Neural progenitor cell (in vitro differentiated cells): ENCODE measurements around the gene PARN. TPM values are rescaled to one million over a fixed set of nuclear protein-coding genes. Genes with fewer than 3 reads are reported as not detected.

Experiments used
- DNase-seq: peaks from one replicate; pipeline ENCODE4 v3.0.0-alpha.2; 2016; ENCODE audit warnings: low spot score
- H2AFZ ChIP-seq: fragments of 200-600 bp; sonication (generic); replicated peaks from 2 replicates; pipeline ENCODE4 v1.6.1; 2016; ENCODE audit warnings: antibody characterized with exemption
- H3F3A ChIP-seq: fragments of 200-600 bp; sonication (generic); 2 replicates; pipeline ENCODE4 v1.6.1; 2016; ENCODE audit warnings: antibody characterized with exemption, low read depth
- H3K27ac ChIP-seq: fragments of 200-600 bp; sonication (generic); 2 replicates; pipeline ENCODE4 v1.5.1; 2016; ENCODE audit warnings: mild to moderate bottlenecking
- H3K27me3 ChIP-seq: fragments of 200-600 bp; sonication (generic); 2 replicates; pipeline ENCODE4 v1.6.1; 2016; ENCODE audit warnings: mild to moderate bottlenecking, moderate library complexity
- H3K36me3 ChIP-seq: fragments of 200-600 bp; sonication (generic); 2 replicates; pipeline ENCODE4 v1.5.1; 2016
- H3K4me1 ChIP-seq: fragments of 200-600 bp; sonication (generic); 2 replicates; pipeline ENCODE4 v1.6.1; 2016; ENCODE audit warnings: mixed run types
- H3K4me2 ChIP-seq: fragments of 200-600 bp; sonication (generic); 2 replicates; pipeline ENCODE4 v1.6.1; 2016
- H3K4me3 ChIP-seq: fragments of 200-600 bp; sonication (generic); 2 replicates; pipeline ENCODE4 v1.5.1; 2016
- H3K79me2 ChIP-seq: fragments of 200-600 bp; sonication (generic); 2 replicates; pipeline ENCODE4 v1.6.1; 2016; ENCODE audit warnings: low read depth
- H3K9ac ChIP-seq: fragments of 200-600 bp; sonication (generic); 2 replicates; pipeline ENCODE4 v1.6.1; 2016
- H3K9me3 ChIP-seq: fragments of 200-600 bp; sonication (generic); 2 replicates; pipeline ENCODE4 v1.5.1; 2016; ENCODE audit warnings: low read depth
- H4K20me1 ChIP-seq: fragments of 200-600 bp; sonication (generic); 2 replicates; pipeline ENCODE4 v1.6.1; 2016; ENCODE audit warnings: low read depth
- H3K27ac Mint-ChIP-seq: 3 replicates; pipeline ENCODE4 v1.8.0; 2021; ENCODE audit warnings: mixed read lengths
- H3K27me3 Mint-ChIP-seq: 2 replicates; pipeline ENCODE4 v1.8.0; 2022; ENCODE audit warnings: low read depth, mild to moderate bottlenecking, inconsistent platforms, moderate library complexity, mixed read lengths; ENCODE audit not compliant: insufficient read depth
- H3K36me3 Mint-ChIP-seq: 3 replicates; pipeline ENCODE4 v1.8.0; 2021; ENCODE audit warnings: mixed read lengths
- H3K4me1 Mint-ChIP-seq: 3 replicates; pipeline ENCODE4 v1.8.0; 2021; ENCODE audit warnings: mixed read lengths
- H3K4me3 Mint-ChIP-seq: 3 replicates; pipeline ENCODE4 v1.8.0; 2021; ENCODE audit warnings: mild to moderate bottlenecking, moderate library complexity, mixed read lengths
- H3K9me3 Mint-ChIP-seq: 3 replicates; pipeline ENCODE4 v1.8.0; 2020; ENCODE audit warnings: mixed read lengths
- EZH2 ChIP-seq: fragments of 200-600 bp; sonication (generic); IDR thresholded peaks from 2 replicates; pipeline ENCODE4 v1.6.1; 2017; ENCODE audit warnings: antibody characterized with exemption, mild to moderate bottlenecking, moderate library complexity
- EZH2phosphoT487 ChIP-seq: fragments of 200-600 bp; sonication (generic); IDR thresholded peaks from 2 replicates; pipeline ENCODE4 v1.6.1; 2017; ENCODE audit warnings: antibody characterized with exemption
- total RNA-seq: library from RNA; depleted of rRNA; stranded (reverse); fragments of >200 nt; gene quantifications from 2 replicates; pipeline ENCODE4 v1.2.3, GENCODE V29; 2015; ENCODE audit warnings: low replicate concordance
- TF ChIP-seq, protein P1 (sequence below): fragments of 200-600 bp; sonication (generic); IDR thresholded peaks from 2 replicates; pipeline ENCODE4 v1.5.1; 2017; ENCODE audit warnings: antibody characterized with exemption, mild to moderate bottlenecking

PARN gene
- total RNA-seq, 1 donor from 2014 or later = 53.5 TPM

DNA sequence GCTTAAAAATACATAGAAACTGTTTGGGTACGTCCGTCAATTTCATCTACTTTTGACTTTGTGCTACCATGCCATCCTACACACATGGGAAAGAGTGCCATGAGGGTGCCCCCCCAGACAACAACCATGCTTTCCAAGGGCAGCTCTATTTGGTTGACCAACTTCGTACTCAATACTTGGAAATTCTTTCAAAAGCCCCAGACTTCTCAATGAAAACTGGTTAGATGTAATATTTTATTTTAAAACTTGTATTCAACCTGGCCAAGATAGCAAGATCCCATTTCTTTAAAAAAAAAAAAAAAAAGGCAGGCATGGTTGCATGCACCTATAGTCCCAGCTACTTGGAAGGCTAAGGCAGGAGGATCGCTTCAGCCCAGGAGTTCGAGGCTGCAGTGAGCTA lies 98.4 kb downstream of the PARN start:
- H3K4me1 ChIP-seq = no peaks in the 10 kb centered on the region
- H3K9me3 Mint-ChIP-seq = peaks cover 8% of the 10 kb centered on the region
- no peak overlapping the region for H3K4me3 Mint-ChIP-seq

DNA sequence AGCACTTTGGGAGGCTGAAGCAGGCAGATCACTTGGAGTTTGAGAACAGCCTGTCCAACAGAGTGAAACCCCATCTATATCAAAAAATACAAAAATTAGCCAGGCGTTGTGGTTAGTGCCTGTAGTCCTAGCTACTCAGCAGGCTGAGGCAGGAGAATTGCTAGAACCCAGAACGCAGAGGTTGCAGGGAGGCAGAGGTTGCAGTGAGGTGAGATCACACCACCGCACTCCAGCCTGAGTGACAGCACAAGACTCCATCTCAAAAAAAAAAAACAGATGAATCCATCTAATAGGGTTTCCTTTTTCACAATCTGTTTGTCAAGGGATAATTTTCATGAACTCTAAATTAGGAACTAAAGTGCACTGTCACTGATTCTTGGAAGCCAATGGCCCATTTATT lies 99.0 kb downstream of the PARN start:
- Histone ChIP-seq H3K9me3 (no peaks in the 10 kb centered on the region), H3K27me3 (no peaks in the 10 kb centered on the region), H3K36me3 (no peaks in the 10 kb centered on the region), H3K9ac (no peak overlapping the region), H3K4me1 (no peaks in the 10 kb centered on the region), H3K79me2 (no peaks in the 10 kb centered on the region), H3F3A (no peaks in the 10 kb centered on the region), H3K27ac (no peak overlapping the region), H3K4me2 (no peak overlapping the region), H4K20me1 (no peaks in the 10 kb centered on the region), H2AFZ (no peak overlapping the region), H3K4me3 (no peak overlapping the region)
- H3K9me3 Mint-ChIP-seq = peaks cover 8% of the 10 kb centered on the region
- TF ChIP-seq EZH2 = no peak
- TF ChIP-seq, protein P1, sequence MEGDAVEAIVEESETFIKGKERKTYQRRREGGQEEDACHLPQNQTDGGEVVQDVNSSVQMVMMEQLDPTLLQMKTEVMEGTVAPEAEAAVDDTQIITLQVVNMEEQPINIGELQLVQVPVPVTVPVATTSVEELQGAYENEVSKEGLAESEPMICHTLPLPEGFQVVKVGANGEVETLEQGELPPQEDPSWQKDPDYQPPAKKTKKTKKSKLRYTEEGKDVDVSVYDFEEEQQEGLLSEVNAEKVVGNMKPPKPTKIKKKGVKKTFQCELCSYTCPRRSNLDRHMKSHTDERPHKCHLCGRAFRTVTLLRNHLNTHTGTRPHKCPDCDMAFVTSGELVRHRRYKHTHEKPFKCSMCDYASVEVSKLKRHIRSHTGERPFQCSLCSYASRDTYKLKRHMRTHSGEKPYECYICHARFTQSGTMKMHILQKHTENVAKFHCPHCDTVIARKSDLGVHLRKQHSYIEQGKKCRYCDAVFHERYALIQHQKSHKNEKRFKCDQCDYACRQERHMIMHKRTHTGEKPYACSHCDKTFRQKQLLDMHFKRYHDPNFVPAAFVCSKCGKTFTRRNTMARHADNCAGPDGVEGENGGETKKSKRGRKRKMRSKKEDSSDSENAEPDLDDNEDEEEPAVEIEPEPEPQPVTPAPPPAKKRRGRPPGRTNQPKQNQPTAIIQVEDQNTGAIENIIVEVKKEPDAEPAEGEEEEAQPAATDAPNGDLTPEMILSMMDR = no peak
- TF ChIP-seq EZH2phosphoT487 = no peak
- no peak overlapping the region for H3K4me3 Mint-ChIP-seq
- peaks cover 8% of the 10 kb centered on the region for H3K36me3 Mint-ChIP-seq
- no peak overlapping the region for H3K27ac Mint-ChIP-seq
- H3K27me3 Mint-ChIP-seq = no peaks in the 10 kb centered on the region
- peaks cover 8% of the 10 kb centered on the region for H3K4me1 Mint-ChIP-seq
- no peak for DNase-seq

More for the DNA sequence above, 98.4 kb downstream of the PARN start:
- Mint-ChIP-seq H3K36me3 (peaks cover 8% of the 10 kb centered on the region), H3K27me3 (no peaks in the 10 kb centered on the region), H3K4me1 (peaks cover 8% of the 10 kb centered on the region), H3K27ac (no peak overlapping the region)
- Histone ChIP-seq H3K4me2 (no peak overlapping the region), H4K20me1 (no peaks in the 10 kb centered on the region), H3K4me3 (no peak overlapping the region), H3K79me2 (no peaks in the 10 kb centered on the region), H3K9me3 (no peaks in the 10 kb centered on the region), H3K36me3 (no peaks in the 10 kb centered on the region), H3K27me3 (no peaks in the 10 kb centered on the region), H3K27ac (no peak overlapping the region), H3F3A (no peaks in the 10 kb centered on the region), H3K9ac (no peak overlapping the region), H2AFZ (no peak overlapping the region)
- DNase-seq = no peak
- TF ChIP-seq EZH2 = no peak
- TF ChIP-seq EZH2phosphoT487 = no peak
- TF ChIP-seq, protein P1 = no peak

DNA sequence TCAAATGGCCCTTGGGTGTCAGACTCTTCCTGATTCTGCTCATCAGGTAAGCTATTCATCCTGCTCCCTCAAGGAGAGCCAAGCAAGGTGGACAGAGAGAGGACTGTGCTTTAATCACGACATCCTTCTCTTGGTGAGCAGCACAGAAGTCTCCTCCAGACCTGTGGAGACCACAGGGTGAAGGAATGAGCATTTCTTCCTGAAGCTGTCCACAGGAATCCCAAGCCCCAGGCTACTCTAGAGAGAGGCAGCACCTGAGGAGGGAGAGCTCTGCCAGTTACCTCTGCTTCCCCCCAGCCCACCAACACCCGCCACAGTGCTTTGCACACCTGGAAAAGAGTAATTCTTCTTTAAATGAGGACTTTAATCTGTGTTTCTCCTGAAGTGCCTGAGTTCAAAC lies 100.0 kb downstream of the PARN start:
- Mint-ChIP-seq H3K36me3 (peaks cover 8% of the 10 kb centered on the region), H3K9me3 (peaks cover 8% of the 10 kb centered on the region), H3K4me3 (no peak overlapping the region), H3K27ac (no peak overlapping the region), H3K4me1 (peaks cover 8% of the 10 kb centered on the region), H3K27me3 (no peaks in the 10 kb centered on the region)
- no peak for DNase-seq
- Histone ChIP-seq H2AFZ (no peak overlapping the region), H3K27me3 (no peaks in the 10 kb centered on the region), H4K20me1 (no peaks in the 10 kb centered on the region), H3K9ac (no peak overlapping the region), H3F3A (peaks cover 1% of the 10 kb centered on the region), H3K36me3 (no peaks in the 10 kb centered on the region), H3K4me2 (no peak overlapping the region), H3K79me2 (no peaks in the 10 kb centered on the region), H3K4me1 (peaks cover 2% of the 10 kb centered on the region), H3K27ac (no peak overlapping the region), H3K4me3 (no peak overlapping the region), H3K9me3 (no peaks in the 10 kb centered on the region)
- TF ChIP-seq EZH2 (no peak), EZH2phosphoT487 (no peak)
- TF ChIP-seq, protein P1 = no peak
